DOHH2 (cell line): ENCODE results near the gene PHRF1.

Experiments
- H3F3A ChIP-seq: fragments of 200-600 bp; sonication (generic), shearing (Covaris generic); 2 replicates; pipeline ENCODE4 v1.6.0; 2016; ENCODE audit warnings: antibody characterized with exemption, mild to moderate bottlenecking; ENCODE audit not compliant: control insufficient read depth, insufficient read depth
- H3K27ac ChIP-seq: fragments of 200-600 bp; sonication (generic); 2 replicates; pipeline ENCODE4 v1.5.1; 2014; ENCODE audit warnings: low read depth, mild to moderate bottlenecking, low read length, moderate library complexity
- H3K27me3 ChIP-seq: fragments of 200-600 bp; sonication (generic); 2 replicates; pipeline ENCODE4 v1.6.1; 2014; ENCODE audit warnings: mild to moderate bottlenecking, low read length, mixed read lengths; ENCODE audit not compliant: control insufficient read depth
- H3K36me3 ChIP-seq: fragments of 200-600 bp; sonication (generic); 2 replicates; pipeline ENCODE4 v1.6.1; 2014; ENCODE audit warnings: mild to moderate bottlenecking, low read length, moderate library complexity, mixed read lengths; ENCODE audit not compliant: control insufficient read depth
- H3K4me1 ChIP-seq: fragments of 200-600 bp; sonication (generic); 2 replicates; pipeline ENCODE4 v1.6.1; 2014; ENCODE audit warnings: mild to moderate bottlenecking, low read length, mixed read lengths; ENCODE audit not compliant: control insufficient read depth
- H3K4me2 ChIP-seq: fragments of 200-600 bp; sonication (generic); 2 replicates; pipeline ENCODE4 v1.6.0; 2014; ENCODE audit warnings: mild to moderate bottlenecking, low read length, moderate library complexity
- H3K4me3 ChIP-seq: fragments of 200-600 bp; sonication (generic); 2 replicates; pipeline ENCODE4 v1.5.1; 2014; ENCODE audit warnings: mild to moderate bottlenecking, low read length, mixed read lengths
- H3K79me2 ChIP-seq: fragments of 200-600 bp; sonication (generic); 2 replicates; pipeline ENCODE4 v1.6.1; 2014; ENCODE audit warnings: mild to moderate bottlenecking, low read length, mixed read lengths; ENCODE audit not compliant: control insufficient read depth
- H3K9me2 ChIP-seq: fragments of 200-600 bp; sonication (generic); replicated peaks from 2 replicates; pipeline ENCODE4 v1.6.1; 2014; ENCODE audit warnings: mild to moderate bottlenecking, low read length, mixed read lengths; ENCODE audit not compliant: control insufficient read depth
- H3K9me3 ChIP-seq: fragments of 200-600 bp; sonication (generic); 2 replicates; pipeline ENCODE4 v1.6.1; 2014; ENCODE audit warnings: antibody characterized with exemption, low read length, mixed read lengths; ENCODE audit not compliant: control insufficient read depth, insufficient read depth
- H4K20me1 ChIP-seq: fragments of 200-600 bp; sonication (generic); 2 replicates; pipeline ENCODE4 v1.6.0; 2014; ENCODE audit warnings: low read depth, mild to moderate bottlenecking, antibody characterized with exemption, low read length, moderate library complexity; ENCODE audit not compliant: control insufficient read depth, insufficient read depth
- EZH2phosphoT487 ChIP-seq: fragments of 200-600 bp; sonication (generic); IDR thresholded peaks from 2 replicates; pipeline ENCODE4 v1.6.1; 2017; ENCODE audit warnings: borderline replicate concordance, mild to moderate bottlenecking, antibody characterized with exemption, low read length, moderate library complexity, mixed read lengths
- TF ChIP-seq, protein P1 (sequence below): fragments of 200-600 bp; sonication (generic); IDR thresholded peaks from one replicate; pipeline ENCODE4 v1.5.1; 2014; ENCODE audit warnings: antibody characterized with exemption, mild to moderate bottlenecking, low read depth, low read length; ENCODE audit not compliant: poor library complexity, severe bottlenecking

PHRF1 gene

DNA sequence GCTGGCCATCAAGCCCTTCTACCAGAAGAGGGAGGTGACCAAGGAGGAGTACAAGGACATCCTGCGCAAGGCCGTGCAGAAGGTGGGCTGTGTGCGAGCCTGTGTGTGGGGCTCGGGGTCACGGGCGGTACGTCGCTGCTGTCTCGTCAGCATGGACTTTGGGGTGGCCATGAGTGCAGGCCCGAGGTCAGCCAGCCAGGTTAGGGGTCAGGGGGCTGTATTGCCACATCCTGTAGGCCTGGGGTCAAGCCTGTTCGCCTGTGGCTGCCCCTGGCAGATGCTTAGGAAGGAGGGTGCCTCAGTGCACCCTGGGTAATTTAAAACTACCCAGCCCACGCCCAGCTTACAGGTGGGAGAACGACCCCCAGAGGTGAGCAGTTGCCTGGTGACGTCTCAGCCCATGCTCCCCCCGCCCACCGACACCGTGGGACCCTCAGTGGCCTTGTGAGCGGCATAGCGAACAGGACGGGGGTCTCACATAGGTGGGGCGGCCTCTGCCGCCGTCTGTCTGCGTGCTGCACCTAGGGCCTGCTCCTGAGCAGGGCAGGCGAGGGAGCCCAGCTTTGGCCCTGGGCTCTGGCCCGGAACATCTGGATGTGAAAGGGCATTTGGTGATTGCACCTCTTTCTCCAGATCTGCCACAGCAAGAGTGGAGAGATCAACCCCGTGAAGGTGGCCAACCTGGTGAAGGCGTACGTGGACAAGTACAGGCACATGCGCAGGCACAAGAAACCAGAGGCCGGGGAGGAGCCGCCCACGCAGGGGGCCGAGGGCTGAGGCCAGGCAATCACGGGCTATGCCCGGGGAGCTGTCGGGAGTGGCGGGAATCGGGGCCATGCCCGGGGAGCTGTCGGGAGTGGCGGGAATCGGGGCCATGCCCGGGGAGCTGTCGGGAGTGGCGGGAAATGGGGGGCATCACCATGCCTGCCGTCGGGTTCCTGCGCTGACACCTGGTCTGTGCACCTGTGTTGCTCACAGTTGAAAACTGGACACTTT lies 35.0 kb downstream of the PHRF1 start:
- Histone ChIP-seq H3K36me3 (peaks cover 70% of the 10 kb centered on the region), H3K27ac (no peak overlapping the region)
- no peak for TF ChIP-seq EZH2phosphoT487
- TF ChIP-seq, protein P1, sequence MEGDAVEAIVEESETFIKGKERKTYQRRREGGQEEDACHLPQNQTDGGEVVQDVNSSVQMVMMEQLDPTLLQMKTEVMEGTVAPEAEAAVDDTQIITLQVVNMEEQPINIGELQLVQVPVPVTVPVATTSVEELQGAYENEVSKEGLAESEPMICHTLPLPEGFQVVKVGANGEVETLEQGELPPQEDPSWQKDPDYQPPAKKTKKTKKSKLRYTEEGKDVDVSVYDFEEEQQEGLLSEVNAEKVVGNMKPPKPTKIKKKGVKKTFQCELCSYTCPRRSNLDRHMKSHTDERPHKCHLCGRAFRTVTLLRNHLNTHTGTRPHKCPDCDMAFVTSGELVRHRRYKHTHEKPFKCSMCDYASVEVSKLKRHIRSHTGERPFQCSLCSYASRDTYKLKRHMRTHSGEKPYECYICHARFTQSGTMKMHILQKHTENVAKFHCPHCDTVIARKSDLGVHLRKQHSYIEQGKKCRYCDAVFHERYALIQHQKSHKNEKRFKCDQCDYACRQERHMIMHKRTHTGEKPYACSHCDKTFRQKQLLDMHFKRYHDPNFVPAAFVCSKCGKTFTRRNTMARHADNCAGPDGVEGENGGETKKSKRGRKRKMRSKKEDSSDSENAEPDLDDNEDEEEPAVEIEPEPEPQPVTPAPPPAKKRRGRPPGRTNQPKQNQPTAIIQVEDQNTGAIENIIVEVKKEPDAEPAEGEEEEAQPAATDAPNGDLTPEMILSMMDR, result no peak

DNA sequence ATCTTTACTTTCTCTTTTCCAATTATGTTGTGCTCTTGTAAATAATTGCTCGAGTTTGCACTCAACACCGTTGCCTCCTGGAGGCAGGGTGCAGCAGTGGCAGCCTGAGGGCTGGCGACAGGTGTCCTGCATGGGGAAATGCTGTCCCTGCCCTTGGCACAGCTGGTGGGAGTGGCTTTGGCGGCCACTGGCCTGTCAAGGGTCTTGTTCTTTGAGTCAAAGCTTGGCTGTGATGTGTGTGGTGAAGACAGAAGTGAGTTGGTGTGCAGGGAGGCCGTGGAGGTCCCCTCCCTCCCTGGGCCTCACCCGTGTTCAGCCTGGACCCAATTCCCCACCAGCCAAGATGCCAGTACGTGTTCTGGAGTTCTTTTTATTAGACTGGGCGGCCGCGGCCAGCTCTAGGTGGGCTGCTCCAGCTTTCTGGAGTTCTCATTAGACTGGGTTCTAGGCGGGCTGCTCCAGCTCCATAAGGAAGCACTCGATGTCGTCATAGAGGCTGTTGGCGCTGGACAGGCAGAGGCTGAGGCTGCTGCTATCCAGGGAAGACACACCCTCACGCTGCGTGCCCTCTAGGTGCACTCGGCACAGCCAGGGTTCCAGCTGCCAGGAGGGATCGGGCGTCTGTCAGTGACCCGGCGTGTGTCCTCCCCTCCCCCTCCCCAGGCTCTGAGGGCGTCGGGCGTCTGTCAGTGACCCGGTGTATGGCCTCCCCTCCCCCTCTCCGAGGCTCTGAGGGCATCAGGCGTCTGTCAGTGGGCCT lies 36.1 kb downstream of the PHRF1 start:
- Histone ChIP-seq H3K9me3 (no peaks in the 10 kb centered on the region), H3K9me2 (no peaks in the 10 kb centered on the region), H4K20me1 (peaks cover 8% of the 10 kb centered on the region), H3K79me2 (peaks cover 6% of the 10 kb centered on the region), H3K27me3 (no peaks in the 10 kb centered on the region), H3K4me1 (peaks cover 31% of the 10 kb centered on the region), H3K4me2 (no peak overlapping the region), H3K27ac (no peak overlapping the region), H3K36me3 (peaks cover 60% of the 10 kb centered on the region), H3F3A (peaks cover 10% of the 10 kb centered on the region; the same call in 1 of the 2 replicates), H3K4me3 (no peak overlapping the region)
- no peak for TF ChIP-seq EZH2phosphoT487
- TF ChIP-seq, protein P1, result no peak

More for the DNA sequence above, 35.0 kb downstream of the PHRF1 start:
- Histone ChIP-seq H3K4me2 (no peak overlapping the region), H3K9me2 (no peaks in the 10 kb centered on the region), H4K20me1 (peaks cover 11% of the 10 kb centered on the region), H3K4me3 (no peak overlapping the region), H3K79me2 (no peaks in the 10 kb centered on the region; the same call in none of the 2 replicates), H3K4me1 (peaks cover 27% of the 10 kb centered on the region), H3F3A (peaks cover 9% of the 10 kb centered on the region; the same call in 1 of the 2 replicates), H3K27me3 (no peaks in the 10 kb centered on the region), H3K9me3 (no peaks in the 10 kb centered on the region)

DNA sequence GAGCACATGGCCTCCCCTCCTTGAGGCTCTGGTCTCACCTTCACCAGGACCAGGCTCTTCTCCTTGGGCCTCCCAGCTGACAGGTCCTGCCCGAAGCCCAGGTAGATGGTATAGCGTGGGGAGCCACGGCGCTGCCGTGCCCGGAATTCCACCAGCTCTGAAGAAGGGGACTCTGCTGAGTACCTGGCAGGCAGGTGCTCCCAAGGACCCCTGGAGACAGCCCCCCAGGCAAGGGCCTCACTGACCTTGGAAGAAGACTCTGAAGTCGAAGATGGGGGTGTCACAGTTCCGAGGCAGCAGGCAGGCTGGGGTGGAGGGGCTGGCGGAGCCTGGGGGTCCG lies 36.7 kb downstream of the PHRF1 start:
- no peak for TF ChIP-seq EZH2phosphoT487
- TF ChIP-seq, protein P1, result no peak
- no peak overlapping the region for H3K4me2 ChIP-seq
- no peaks in the 10 kb centered on the region for H3K9me2 ChIP-seq
- H3K9me3 ChIP-seq, result no peaks in the 10 kb centered on the region
- no peak overlapping the region for H3K27ac ChIP-seq
- peaks cover 55% of the 10 kb centered on the region for H3K36me3 ChIP-seq
- H3K4me1 ChIP-seq, result peaks cover 31% of the 10 kb centered on the region
- H3K4me3 ChIP-seq, result no peak overlapping the region
- no peaks in the 10 kb centered on the region for H3K27me3 ChIP-seq
- H3K79me2 ChIP-seq, result peaks cover 6% of the 10 kb centered on the region
- H4K20me1 ChIP-seq, result peaks cover 8% of the 10 kb centered on the region
- H3F3A ChIP-seq, result peaks cover 10% of the 10 kb centered on the region; the same call in 1 of the 2 replicates
